Upper lobe of right lung (tissue), 1 donor: ENCODE data around the gene GAS2L2. TPM values are rescaled to one million over a fixed set of nuclear protein-coding genes. Genes with fewer than 3 reads are reported as not detected.
A peak's percentile ranks its signal among the peaks of the same experiment; 100 is the strongest.

ENCODE experiments used
- ATAC-seq: fragments of 200-7000 bp; cut with Tn5 transposase; one replicate; pipeline ENCODE4 v1.9.1; 2020; ENCODE audit warnings: mild to moderate bottlenecking, moderate library complexity
- DNase-seq: peaks from one replicate; pipeline ENCODE4 v3.0.0-alpha.2; 2020
- H3K27ac ChIP-seq: fragments of 200-600 bp; one replicate; pipeline ENCODE4 v1.8.0; 2022
- H3K27me3 ChIP-seq: fragments of 200-600 bp; one replicate; pipeline ENCODE4 v1.8.0; 2022; ENCODE audit warnings: mild to moderate bottlenecking
- H3K36me3 ChIP-seq: fragments of 200-600 bp; one replicate; pipeline ENCODE4 v1.8.0; 2022
- H3K4me1 ChIP-seq: fragments of 200-600 bp; one replicate; pipeline ENCODE4 v1.8.0; 2022
- H3K4me3 ChIP-seq: fragments of 200-600 bp; one replicate; pipeline ENCODE4 v1.8.0; 2022; ENCODE audit warnings: mild to moderate bottlenecking
- H3K9me3 ChIP-seq: fragments of 200-600 bp; one replicate; pipeline ENCODE4 v1.8.0; 2022
- intact Hi-C: fragments of 100-400 bp; cut with DNase I; formaldehyde crosslinking; loops from one replicate; pipeline ENCODE4 v1.11.0; 2022
- total RNA-seq: library from RNA; stranded (reverse); fragmentation: NEBNext Ultra II Directional; extraction: Animal tissue kit (Norgen Biotek cat#: 25700); gene quantifications from one replicate; pipeline ENCODE4 v1.2.1, GENCODE V29; 2021
- TF ChIP-seq, protein P1 (sequence below): fragments of 200-600 bp; IDR thresholded peaks from one replicate; pipeline ENCODE4 v1.8.0; 2022; ENCODE audit warnings: antibody characterized with exemption
- donor health status: DM: no; HTN: yes; CAD: no; lungs with severe emphysema.

The GAS2L2 gene
- total RNA-seq, 1 donor from 2014 or later = not detected

DNA sequence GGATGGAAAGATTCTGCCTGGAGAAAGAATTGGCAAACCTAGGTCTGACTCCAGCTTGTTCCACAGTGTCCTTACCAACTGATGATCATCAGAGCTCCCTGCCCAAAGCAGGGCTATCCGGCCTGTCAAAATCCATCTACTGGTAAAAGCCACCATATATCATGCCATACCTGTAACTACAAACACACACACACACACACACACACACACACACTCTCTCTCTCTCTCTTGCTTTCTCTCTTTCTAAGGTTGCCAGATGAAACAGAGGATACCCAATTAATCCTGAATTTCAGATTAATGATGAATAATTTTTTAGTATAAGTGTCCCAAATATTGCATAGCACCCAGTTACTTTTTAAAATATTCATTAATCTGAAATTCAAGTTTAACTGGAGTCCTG, 43.9 kb upstream of the GAS2L2 start:
- TF ChIP-seq, protein P1, sequence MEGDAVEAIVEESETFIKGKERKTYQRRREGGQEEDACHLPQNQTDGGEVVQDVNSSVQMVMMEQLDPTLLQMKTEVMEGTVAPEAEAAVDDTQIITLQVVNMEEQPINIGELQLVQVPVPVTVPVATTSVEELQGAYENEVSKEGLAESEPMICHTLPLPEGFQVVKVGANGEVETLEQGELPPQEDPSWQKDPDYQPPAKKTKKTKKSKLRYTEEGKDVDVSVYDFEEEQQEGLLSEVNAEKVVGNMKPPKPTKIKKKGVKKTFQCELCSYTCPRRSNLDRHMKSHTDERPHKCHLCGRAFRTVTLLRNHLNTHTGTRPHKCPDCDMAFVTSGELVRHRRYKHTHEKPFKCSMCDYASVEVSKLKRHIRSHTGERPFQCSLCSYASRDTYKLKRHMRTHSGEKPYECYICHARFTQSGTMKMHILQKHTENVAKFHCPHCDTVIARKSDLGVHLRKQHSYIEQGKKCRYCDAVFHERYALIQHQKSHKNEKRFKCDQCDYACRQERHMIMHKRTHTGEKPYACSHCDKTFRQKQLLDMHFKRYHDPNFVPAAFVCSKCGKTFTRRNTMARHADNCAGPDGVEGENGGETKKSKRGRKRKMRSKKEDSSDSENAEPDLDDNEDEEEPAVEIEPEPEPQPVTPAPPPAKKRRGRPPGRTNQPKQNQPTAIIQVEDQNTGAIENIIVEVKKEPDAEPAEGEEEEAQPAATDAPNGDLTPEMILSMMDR = no peak
- ATAC-seq (no peak), DNase-seq (no peak)
- no peaks in the 10 kb centered on the region for H3K36me3 ChIP-seq
- peaks cover 11% of the 10 kb centered on the region for H3K27me3 ChIP-seq
- intact Hi-C loops = no loop called here
- H3K27ac ChIP-seq = no peak overlapping the region
- no peaks in the 10 kb centered on the region for H3K9me3 ChIP-seq
- peaks cover 40% of the 10 kb centered on the region for H3K4me1 ChIP-seq
- no peak overlapping the region for H3K4me3 ChIP-seq

DNA sequence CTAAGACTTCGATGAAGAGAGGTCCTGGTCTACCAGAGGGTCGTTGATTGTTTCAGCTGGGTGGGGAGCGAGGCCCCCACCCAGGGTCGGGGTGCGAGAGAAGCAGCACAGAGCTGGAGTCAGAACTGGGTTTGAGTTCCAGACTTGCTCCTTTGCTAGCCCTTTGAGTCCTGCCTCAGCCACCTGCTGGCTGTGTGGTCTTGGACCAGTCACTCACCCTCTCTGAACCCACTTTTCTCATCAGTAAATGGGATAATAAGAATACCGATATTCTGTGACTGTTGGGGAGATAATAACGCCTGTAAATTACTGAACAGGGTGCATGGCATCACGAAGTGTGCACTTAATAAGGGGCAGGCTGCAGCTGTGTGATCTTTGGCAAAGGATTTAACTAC, 42.8 kb upstream of the GAS2L2 start:
- Histone ChIP-seq H3K27me3 (peaks cover 11% of the 10 kb centered on the region), H3K4me3 (peak overlapping the region; percentile 64), H3K9me3 (no peaks in the 10 kb centered on the region), H3K4me1 (peaks cover 29% of the 10 kb centered on the region), H3K36me3 (no peaks in the 10 kb centered on the region), H3K27ac (peak overlapping the region; percentile 74)
- intact Hi-C loops = no loop called here
- ATAC-seq (no peak), DNase-seq (no peak)
- TF ChIP-seq, protein P1 = no peak

DNA sequence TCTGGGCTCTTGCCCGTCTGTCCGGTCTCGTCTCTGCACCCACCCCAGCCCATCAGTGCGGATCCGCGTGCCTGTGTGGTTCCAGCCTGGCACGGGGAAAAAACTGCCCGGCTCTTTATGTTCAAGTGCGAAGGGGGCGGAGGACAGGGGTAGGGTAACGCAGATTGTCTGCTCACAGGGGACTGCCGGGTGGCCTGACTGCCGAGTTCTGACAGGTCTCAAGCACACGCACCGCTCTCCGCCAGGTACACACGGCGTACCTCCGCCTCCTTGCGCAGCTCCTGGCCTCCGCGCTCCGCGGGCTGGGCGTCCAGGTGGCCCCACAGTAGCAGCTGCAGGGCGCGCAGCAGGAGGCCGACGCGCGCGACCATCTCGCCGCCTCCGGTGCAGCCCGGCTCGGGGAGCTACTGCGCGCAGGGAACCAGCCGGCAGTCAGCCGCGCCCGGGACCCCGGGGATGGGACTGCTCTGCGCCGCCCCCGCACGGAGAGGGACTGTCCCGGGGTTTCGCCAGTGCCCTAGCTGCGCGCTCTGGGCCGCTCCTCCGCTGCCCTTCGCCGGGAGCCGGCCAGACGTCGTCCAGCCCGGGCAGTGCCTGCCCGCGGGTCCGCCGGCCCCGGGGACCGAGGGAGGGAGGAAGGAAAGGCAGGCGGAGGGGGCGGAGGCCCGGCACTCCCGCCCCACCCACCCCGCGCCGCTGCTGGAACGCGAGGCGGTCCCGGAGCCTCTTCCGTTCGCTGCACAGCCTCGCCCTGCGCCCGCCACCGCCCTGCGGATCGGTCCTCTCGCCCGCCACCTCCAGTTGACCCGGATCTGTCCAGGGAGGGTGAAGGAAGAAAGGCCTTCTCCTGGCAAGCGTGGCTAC, 42.2 kb upstream of the GAS2L2 start, which contains the start of gene MMP28:
Gene MMP28, minus strand, starts transcription at position 635 of the 864 bp plus-strand sequence. Its CDS starts 264 bp downstream, at position 371.
- DNase-seq = peak; percentile 88
- Histone ChIP-seq H3K4me3 (peak within 1 kb of the TSS; percentile 64), H3K27me3 (peaks cover 11% of the 10 kb centered on the region), H3K9me3 (no peaks in the 10 kb centered on the region), H3K4me1 (peaks cover 23% of the 10 kb centered on the region), H3K27ac (peak within 1 kb of the TSS; percentile 74), H3K36me3 (no peaks in the 10 kb centered on the region)
- intact Hi-C loops = no loop called here
- TF ChIP-seq, protein P1 = no peak
- peak; percentile 88 for ATAC-seq

DNA sequence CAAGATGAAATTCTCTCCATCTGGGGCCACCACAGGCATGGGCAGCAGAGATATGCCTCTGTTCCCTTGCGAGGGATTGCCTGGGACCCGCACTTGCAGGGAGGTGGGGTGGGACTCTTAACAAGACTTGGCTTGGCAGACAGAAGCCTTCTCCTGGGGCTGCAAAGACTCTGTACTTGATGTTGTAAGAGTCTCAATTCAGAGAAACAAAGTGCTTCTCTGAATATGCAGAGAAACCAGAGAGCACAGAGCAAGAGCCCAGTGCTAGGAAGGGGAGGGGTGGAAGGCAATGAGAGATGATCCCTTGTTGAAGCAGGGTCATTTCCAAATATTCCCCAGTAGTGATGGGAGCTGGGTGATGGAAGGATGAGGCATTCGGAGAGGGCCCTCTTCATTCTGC, 40.2 kb upstream of the GAS2L2 start:
- DNase-seq (no peak), ATAC-seq (no peak)
- Histone ChIP-seq H3K27me3 (peaks cover 11% of the 10 kb centered on the region), H3K4me1 (peaks cover 19% of the 10 kb centered on the region), H3K36me3 (no peaks in the 10 kb centered on the region), H3K4me3 (peak overlapping the region; percentile 64), H3K27ac (no peak overlapping the region), H3K9me3 (no peaks in the 10 kb centered on the region)
- intact Hi-C loops = no loop called here
- TF ChIP-seq, protein P1 = no peak

DNA sequence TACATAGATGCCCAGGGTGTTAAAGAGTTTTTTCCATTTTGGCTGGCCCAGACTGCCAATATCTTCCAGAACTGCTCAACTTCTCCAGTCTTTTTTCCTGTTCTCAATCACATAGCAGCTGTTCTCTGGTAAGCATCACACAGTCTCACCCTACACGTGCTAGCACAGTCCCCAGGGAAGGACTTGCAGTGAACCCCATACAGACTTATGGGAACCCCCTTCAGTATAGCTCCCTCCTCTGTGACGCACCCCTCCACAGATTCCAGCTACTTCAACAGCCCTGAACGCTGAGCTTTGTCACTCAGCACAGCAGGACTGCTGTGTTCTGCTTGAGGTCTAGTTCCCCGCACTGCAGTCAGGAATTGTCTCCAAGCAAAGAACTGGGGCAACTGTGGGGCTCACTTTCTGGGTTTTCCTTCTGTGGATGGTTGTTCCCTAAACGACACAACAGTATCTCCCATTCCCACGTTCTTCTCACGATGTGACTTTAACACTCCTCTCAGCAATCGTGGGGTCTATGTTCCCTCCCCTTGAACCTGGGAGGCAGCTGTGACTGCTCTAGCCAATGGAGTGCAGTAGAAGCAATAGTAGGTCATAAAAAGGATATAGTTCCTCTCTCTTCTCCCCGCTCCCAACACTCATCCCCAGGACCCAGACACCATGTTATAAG, 38.8 kb upstream of the GAS2L2 start:
- Histone ChIP-seq H3K27me3 (peaks cover 6% of the 10 kb centered on the region), H3K4me1 (peaks cover 29% of the 10 kb centered on the region), H3K36me3 (no peaks in the 10 kb centered on the region), H3K9me3 (no peaks in the 10 kb centered on the region), H3K4me3 (no peak overlapping the region), H3K27ac (no peak overlapping the region)
- intact Hi-C loops = no loop called here
- no peak for DNase-seq
- no peak for ATAC-seq
- TF ChIP-seq, protein P1 = no peak
